ENCODE measurements around the gene TCIRG1. TPM values are rescaled to one million over a fixed set of nuclear protein-coding genes. Genes with fewer than 3 reads are reported as not detected.
"Not testable (repeated sequence)": the region's sequence is repeated elsewhere in the genome, so short reads cannot be mapped to it uniquely, and the experiment has no call there.

The TCIRG1 gene
- total RNA-seq = 100 to 1,000 TPM; 295 TPM

- no peaks in the 10 kb centered on the region for H3K9me3 Mint-ChIP-seq
- peaks cover 16% of the 10 kb centered on the region for H3K36me3 Mint-ChIP-seq (ENCODE audit: low read depth)
- peak within 1 kb of the TSS; percentile 97 for H3K27ac Mint-ChIP-seq
- CTCF ChIA-PET = interaction anchor here (0.6 to 2.0 kb wide), 4 partner anchors 59 to 171 kb away, joined by 3 to 5 read pairs (median 4); no protein-coding TSS in a partner anchor
- peaks cover 40% of the 10 kb centered on the region for H3K4me1 Mint-ChIP-seq
- H3K27me3 Mint-ChIP-seq = no peaks in the 10 kb centered on the region
- H3K4me3 Mint-ChIP-seq = peak within 1 kb of the TSS; percentile 89
- POLR2A ChIA-PET = interaction anchor here (0.7 to 6.4 kb wide), 4 partner anchors 9 to 233 kb away, joined by 3 to 63 read pairs (median 6); partner anchors contain the start of genes C11orf24 and NDUFS8
- DNase-seq = peak; percentile 69
These were observed at the start of gene TCIRG1 for GRCh38 chr11:68038718-68039525. Gene TCIRG1 (plus strand): TSS chr11:68039025. CDS start chr11:68041272, 2,247 bp downstream.

GRCh38 chr11:67990546-67991346 is 48.1 kb upstream of the TCIRG1 start:
- H3K4me3 Mint-ChIP-seq; H3K27ac Mint-ChIP-seq; POLR2A ChIA-PET; H3K27me3 Mint-ChIP-seq; DNase-seq; CTCF ChIA-PET; H3K4me1 Mint-ChIP-seq; H3K36me3 Mint-ChIP-seq (ENCODE audit: low read depth); H3K9me3 Mint-ChIP-seq: not testable (repeated sequence)

- H3K9me3 Mint-ChIP-seq; CTCF ChIA-PET; H3K27ac Mint-ChIP-seq; H3K4me1 Mint-ChIP-seq; H3K36me3 Mint-ChIP-seq (ENCODE audit: low read depth); H3K4me3 Mint-ChIP-seq; DNase-seq; POLR2A ChIA-PET; H3K27me3 Mint-ChIP-seq: not testable (repeated sequence)
These were observed 47.3 kb upstream of the TCIRG1 start for GRCh38 chr11:67991347-67992121.

GRCh38 chr11:67993821-67994220 is 45.0 kb upstream of the TCIRG1 start:
- ChIA-PET POLR2A (interaction anchor here (1.3 kb wide), 1 partner anchor 48 kb away, joined by 3 read pairs; no protein-coding TSS in a partner anchor), CTCF (interaction anchor here (0.7 to 1.6 kb wide), 3 partner anchors 12 to 109 kb away, joined by 3 to 4 read pairs (median 4); no protein-coding TSS in a partner anchor)
- H3K36me3 Mint-ChIP-seq (ENCODE audit: low read depth) = peaks cover 13% of the 10 kb centered on the region
- not testable (repeated sequence) for H3K9me3 Mint-ChIP-seq, H3K4me3 Mint-ChIP-seq, H3K27me3 Mint-ChIP-seq, H3K27ac Mint-ChIP-seq
- peaks cover 26% of the 10 kb centered on the region for H3K4me1 Mint-ChIP-seq
- DNase-seq = peak; percentile 60

GRCh38 chr11:67994387-67994786 is 44.4 kb upstream of the TCIRG1 start:
- H3K9me3 Mint-ChIP-seq, H3K4me3 Mint-ChIP-seq, H3K27ac Mint-ChIP-seq, DNase-seq, H3K27me3 Mint-ChIP-seq: not testable (repeated sequence)
- Mint-ChIP-seq H3K36me3 (ENCODE audit: low read depth) (peaks cover 13% of the 10 kb centered on the region), H3K4me1 (peaks cover 26% of the 10 kb centered on the region)
- CTCF ChIA-PET = interaction anchor here (0.7 to 1.6 kb wide), 3 partner anchors 12 to 110 kb away, joined by 3 to 4 read pairs (median 4); no protein-coding TSS in a partner anchor
- POLR2A ChIA-PET = interaction anchor here (1.3 kb wide), 1 partner anchor 47 kb away, joined by 3 read pairs; no protein-coding TSS in a partner anchor

- H3K4me1 Mint-ChIP-seq = peaks cover 30% of the 10 kb centered on the region
- CTCF ChIA-PET = not testable (repeated sequence)
These were observed 43.7 kb upstream of the TCIRG1 start for GRCh38 chr11:67995129-67995528.

GRCh38 chr11:67995579-67995978 is 43.2 kb upstream of the TCIRG1 start:
- peaks cover 13% of the 10 kb centered on the region for H3K36me3 Mint-ChIP-seq (ENCODE audit: low read depth)
- H3K4me3 Mint-ChIP-seq, DNase-seq, H3K9me3 Mint-ChIP-seq, CTCF ChIA-PET, H3K27me3 Mint-ChIP-seq, POLR2A ChIA-PET, H3K27ac Mint-ChIP-seq: not testable (repeated sequence)
- H3K4me1 Mint-ChIP-seq = peaks cover 32% of the 10 kb centered on the region

More at GRCh38 chr11:67995129-67995528, 43.7 kb upstream of the TCIRG1 start:
- H3K27ac Mint-ChIP-seq, H3K4me3 Mint-ChIP-seq, DNase-seq, H3K27me3 Mint-ChIP-seq, H3K9me3 Mint-ChIP-seq, POLR2A ChIA-PET: not testable (repeated sequence)
- peaks cover 13% of the 10 kb centered on the region for H3K36me3 Mint-ChIP-seq (ENCODE audit: low read depth)

GRCh38 chr11:67996051-67996450 is 42.8 kb upstream of the TCIRG1 start:
- ChIA-PET CTCF (no interaction called here), POLR2A (no interaction called here)
- Mint-ChIP-seq H3K36me3 (ENCODE audit: low read depth) (peaks cover 13% of the 10 kb centered on the region), H3K27ac (no peak overlapping the region), H3K4me3 (no peak overlapping the region), H3K9me3 (no peaks in the 10 kb centered on the region), H3K4me1 (peaks cover 32% of the 10 kb centered on the region), H3K27me3 (no peaks in the 10 kb centered on the region)
- no peak for DNase-seq

- ChIA-PET CTCF (no interaction called here), POLR2A (no interaction called here)
- no peaks in the 10 kb centered on the region for H3K27me3 Mint-ChIP-seq
- H3K36me3 Mint-ChIP-seq (ENCODE audit: low read depth) = peaks cover 13% of the 10 kb centered on the region
- H3K4me3 Mint-ChIP-seq = no peak overlapping the region
- H3K4me1 Mint-ChIP-seq = peaks cover 32% of the 10 kb centered on the region
- peak; percentile 51 for DNase-seq
- H3K9me3 Mint-ChIP-seq = no peaks in the 10 kb centered on the region
- H3K27ac Mint-ChIP-seq = peak overlapping the region; percentile 30
These were observed 42.0 kb upstream of the TCIRG1 start for GRCh38 chr11:67996622-67997474.

- CTCF ChIA-PET = no interaction called here
- Mint-ChIP-seq H3K9me3 (no peaks in the 10 kb centered on the region), H3K27me3 (no peaks in the 10 kb centered on the region), H3K4me1 (peaks cover 38% of the 10 kb centered on the region), H3K36me3 (ENCODE audit: low read depth) (peaks cover 18% of the 10 kb centered on the region), H3K27ac (peak overlapping the region; percentile 70), H3K4me3 (no peak overlapping the region)
- POLR2A ChIA-PET = interaction anchor here (1.9 kb wide), 1 partner anchor 40 kb away, joined by 4 read pairs; no protein-coding TSS in a partner anchor
- no peak for DNase-seq
These were observed 41.3 kb upstream of the TCIRG1 start for GRCh38 chr11:67997475-67997921.

GRCh38 chr11:67998150-67999045 is 40.4 kb upstream of the TCIRG1 start:
- Mint-ChIP-seq H3K4me1 (peaks cover 44% of the 10 kb centered on the region), H3K36me3 (ENCODE audit: low read depth) (peaks cover 22% of the 10 kb centered on the region), H3K9me3 (no peaks in the 10 kb centered on the region), H3K4me3 (no peak overlapping the region), H3K27ac (peak overlapping the region; percentile 70), H3K27me3 (no peaks in the 10 kb centered on the region)
- CTCF ChIA-PET = no interaction called here
- POLR2A ChIA-PET = interaction anchor here (1.9 kb wide), 1 partner anchor 39 kb away, joined by 4 read pairs; no protein-coding TSS in a partner anchor
- DNase-seq = peak; percentile 57
